ENCODE measurements around the gene CALD1.

CALD1 gene

DNA sequence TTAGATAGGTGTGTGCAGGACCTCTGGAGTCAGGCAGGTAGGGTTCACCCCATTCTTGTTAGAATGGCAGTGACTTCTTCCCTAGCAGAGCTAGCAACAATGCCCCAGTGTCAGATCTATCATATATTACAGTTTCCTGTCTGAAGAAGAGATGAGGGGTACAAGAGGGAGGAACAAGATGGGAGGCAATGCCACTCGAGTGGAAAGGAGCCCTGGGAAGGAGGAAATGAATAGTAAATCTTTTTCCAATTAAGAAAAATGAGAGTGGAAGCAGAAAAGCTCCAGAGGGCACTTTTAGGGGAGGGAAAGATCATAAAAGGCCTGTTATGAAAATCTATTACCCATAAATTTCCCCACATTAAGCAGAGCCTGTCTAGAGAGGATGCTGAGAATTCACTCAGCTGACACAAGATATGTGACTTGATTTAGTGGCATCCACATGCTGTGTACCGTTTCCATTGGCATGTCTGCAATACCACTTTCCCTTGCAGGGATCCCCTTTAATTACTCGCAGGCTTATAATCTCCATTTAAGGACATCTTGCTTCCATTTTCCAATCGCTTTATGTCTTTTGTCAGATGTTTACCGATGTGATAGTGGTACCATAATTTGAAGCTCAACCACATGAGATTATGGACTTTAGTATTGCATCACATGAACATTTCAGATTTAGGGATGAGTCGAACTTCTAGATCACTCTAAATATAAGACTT, 136.9 kb downstream of the CALD1 start:
- Histone ChIP-seq H3K27me3 (no peaks in the 10 kb centered on the region), H3K4me1 (ENCODE audit: control insufficient read depth in 1 of 2, insufficient read depth in 1 of 2, low read depth in 1 of 2, low read length in 1 of 2) (no peaks in the 10 kb centered on the region), H3K9me3 (no peaks in the 10 kb centered on the region), H3K27ac (no peak overlapping the region), H3K36me3 (no peaks in the 10 kb centered on the region), H3K4me3 (ENCODE audit: low read depth in 1 of 2, low read length in 1 of 2) (no peak overlapping the region)
- TF ChIP-seq, protein P1, sequence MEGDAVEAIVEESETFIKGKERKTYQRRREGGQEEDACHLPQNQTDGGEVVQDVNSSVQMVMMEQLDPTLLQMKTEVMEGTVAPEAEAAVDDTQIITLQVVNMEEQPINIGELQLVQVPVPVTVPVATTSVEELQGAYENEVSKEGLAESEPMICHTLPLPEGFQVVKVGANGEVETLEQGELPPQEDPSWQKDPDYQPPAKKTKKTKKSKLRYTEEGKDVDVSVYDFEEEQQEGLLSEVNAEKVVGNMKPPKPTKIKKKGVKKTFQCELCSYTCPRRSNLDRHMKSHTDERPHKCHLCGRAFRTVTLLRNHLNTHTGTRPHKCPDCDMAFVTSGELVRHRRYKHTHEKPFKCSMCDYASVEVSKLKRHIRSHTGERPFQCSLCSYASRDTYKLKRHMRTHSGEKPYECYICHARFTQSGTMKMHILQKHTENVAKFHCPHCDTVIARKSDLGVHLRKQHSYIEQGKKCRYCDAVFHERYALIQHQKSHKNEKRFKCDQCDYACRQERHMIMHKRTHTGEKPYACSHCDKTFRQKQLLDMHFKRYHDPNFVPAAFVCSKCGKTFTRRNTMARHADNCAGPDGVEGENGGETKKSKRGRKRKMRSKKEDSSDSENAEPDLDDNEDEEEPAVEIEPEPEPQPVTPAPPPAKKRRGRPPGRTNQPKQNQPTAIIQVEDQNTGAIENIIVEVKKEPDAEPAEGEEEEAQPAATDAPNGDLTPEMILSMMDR (IDR thresholded peaks at IDR 0.05), result no peak

DNA sequence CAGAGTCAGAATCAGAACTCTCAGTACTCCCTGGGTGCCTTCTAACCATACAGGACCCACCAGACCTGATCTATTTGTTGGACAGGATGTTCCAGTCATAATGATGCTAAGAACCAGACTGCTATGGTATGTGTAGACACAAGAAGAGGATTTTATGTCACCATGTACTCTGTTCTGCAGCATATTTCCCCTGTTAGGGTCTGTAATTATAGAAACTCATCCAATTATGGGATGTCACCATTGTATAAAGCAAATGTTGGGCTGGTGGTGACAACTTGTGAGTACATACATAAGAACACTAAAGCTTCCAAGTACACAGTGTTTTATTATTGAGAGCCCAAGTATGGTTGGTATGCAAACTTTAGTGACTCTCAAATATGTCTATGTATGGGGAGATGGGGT, 139.8 kb downstream of the CALD1 start:
- Histone ChIP-seq H3K27me3 (no peaks in the 10 kb centered on the region), H3K9me3 (no peaks in the 10 kb centered on the region), H3K36me3 (no peaks in the 10 kb centered on the region), H3K27ac (no peak overlapping the region), H3K4me1 (ENCODE audit: control insufficient read depth in 1 of 2, insufficient read depth in 1 of 2, low read depth in 1 of 2, low read length in 1 of 2) (no peaks in the 10 kb centered on the region), H3K4me3 (ENCODE audit: low read depth in 1 of 2, low read length in 1 of 2) (no peak overlapping the region)
- TF ChIP-seq, protein P1 (IDR thresholded peaks at IDR 0.05), result no peak

DNA sequence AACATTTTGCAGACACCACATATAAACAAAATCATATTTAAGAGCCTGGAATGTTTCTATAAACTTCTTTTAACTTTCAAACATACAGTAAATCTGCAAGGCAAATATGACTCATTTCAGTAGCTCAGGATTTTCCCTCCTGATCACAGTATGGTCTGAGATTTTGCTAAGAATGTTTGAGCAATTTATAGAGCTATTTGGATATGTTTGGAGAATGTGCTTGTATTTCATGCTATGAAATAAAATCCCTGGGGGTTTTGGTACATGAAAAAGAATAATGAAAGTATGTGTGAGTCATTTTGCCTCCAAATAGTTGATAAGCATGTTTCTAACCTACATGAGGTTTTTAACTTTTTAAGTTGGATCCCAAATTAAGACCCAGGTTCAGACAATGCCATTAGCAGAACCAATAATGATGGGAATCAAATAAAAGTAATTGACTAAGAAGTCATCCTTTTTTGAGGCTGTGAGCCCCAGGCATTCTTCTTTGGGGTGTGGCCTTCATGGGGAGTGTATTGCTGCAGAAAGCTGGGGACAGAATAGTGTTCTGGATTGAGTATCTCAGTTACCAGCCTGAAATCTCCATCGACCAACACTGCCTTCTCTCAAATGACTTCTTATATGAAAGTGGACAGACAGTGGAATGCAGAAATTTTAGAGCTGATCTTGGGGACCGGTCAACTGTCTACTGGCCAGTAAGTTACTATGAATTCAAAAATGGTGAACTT, 140.8 kb downstream of the CALD1 start:
- Histone ChIP-seq H3K9me3 (no peaks in the 10 kb centered on the region), H3K27ac (no peak overlapping the region), H3K36me3 (no peaks in the 10 kb centered on the region), H3K4me3 (ENCODE audit: low read depth in 1 of 2, low read length in 1 of 2) (no peak overlapping the region), H3K27me3 (no peaks in the 10 kb centered on the region), H3K4me1 (ENCODE audit: control insufficient read depth in 1 of 2, insufficient read depth in 1 of 2, low read depth in 1 of 2, low read length in 1 of 2) (no peaks in the 10 kb centered on the region)
- TF ChIP-seq, protein P1 (IDR thresholded peaks at IDR 0.05), result no peak

DNA sequence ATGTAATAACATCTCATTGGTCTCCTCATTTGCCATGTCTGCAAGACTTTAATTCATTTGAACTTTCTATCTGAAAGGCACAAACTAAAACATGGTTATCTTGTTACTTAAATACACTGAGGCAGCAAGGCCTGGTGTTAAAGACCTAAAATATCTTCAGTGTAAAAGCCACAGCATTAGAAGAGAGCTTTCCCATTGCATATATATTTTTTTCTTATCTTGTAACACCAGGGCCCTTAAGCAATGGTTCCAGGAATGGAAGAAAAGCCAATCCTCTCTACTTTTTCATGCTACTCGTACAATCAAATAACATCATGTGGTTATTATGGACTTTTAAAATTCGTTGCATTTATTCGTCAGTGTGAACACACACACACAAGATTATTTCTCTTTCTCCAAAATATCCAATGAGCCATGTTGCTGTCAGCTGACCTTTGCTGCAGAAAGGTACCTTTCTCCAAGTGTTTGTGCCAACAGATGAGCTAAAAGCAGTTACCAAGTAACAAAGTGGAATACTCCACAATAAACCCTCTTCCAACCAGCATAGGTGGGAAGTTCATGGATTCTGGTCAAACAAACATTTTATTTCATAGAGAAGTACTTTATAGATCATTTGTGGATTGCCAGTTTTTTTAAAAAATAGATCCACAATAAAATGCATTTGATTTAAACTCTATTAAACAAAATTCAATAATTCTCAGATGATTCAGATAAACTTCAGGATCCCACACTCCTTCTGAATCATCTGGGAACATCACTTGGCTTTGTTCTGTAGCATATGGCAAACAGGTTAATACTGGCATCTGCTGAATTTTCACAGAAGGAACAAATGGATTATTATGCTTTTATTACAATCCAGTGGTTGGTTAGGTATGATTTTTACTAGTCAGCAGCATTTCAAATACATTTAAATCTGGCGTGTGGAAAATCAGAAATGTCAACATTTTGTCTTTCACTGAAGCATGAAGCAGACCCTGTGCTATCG, 143.6 kb downstream of the CALD1 start:
- no peaks in the 10 kb centered on the region for H3K4me1 ChIP-seq (ENCODE audit: control insufficient read depth in 1 of 2, insufficient read depth in 1 of 2, low read depth in 1 of 2, low read length in 1 of 2)
- no peaks in the 10 kb centered on the region for H3K9me3 ChIP-seq
- H3K27me3 ChIP-seq, result no peaks in the 10 kb centered on the region
- TF ChIP-seq, protein P1 (IDR thresholded peaks at IDR 0.05), result no peak
- no peak overlapping the region for H3K27ac ChIP-seq
- no peaks in the 10 kb centered on the region for H3K36me3 ChIP-seq
- H3K4me3 ChIP-seq (ENCODE audit: low read depth in 1 of 2, low read length in 1 of 2), result no peak overlapping the region

DNA sequence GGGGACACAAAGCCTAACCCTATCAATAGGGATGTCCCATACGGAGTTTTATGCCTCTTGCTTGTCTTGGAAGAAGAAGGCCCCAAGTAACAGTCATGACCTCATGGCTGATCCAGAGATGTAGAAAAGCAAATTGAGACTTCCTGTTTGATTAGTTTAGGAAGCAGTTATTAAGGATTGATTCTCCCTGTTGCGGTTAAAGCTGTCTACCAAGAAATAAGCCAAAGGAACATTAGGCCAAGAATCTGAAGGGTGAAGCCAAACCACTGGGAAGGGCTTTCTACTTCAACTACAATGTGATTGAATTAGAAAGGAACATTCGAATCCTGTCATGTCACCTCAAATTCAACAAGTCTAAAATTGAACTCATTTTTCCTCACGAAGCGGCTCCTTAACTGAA, 146.3 kb downstream of the CALD1 start:
- H3K36me3 ChIP-seq, result no peaks in the 10 kb centered on the region
- TF ChIP-seq, protein P1 (IDR thresholded peaks at IDR 0.05), result no peak
- H3K4me3 ChIP-seq (ENCODE audit: low read depth in 1 of 2, low read length in 1 of 2), result no peak overlapping the region
- H3K9me3 ChIP-seq, result no peaks in the 10 kb centered on the region
- H3K27ac ChIP-seq, result no peak overlapping the region
- H3K27me3 ChIP-seq, result no peaks in the 10 kb centered on the region
- no peaks in the 10 kb centered on the region for H3K4me1 ChIP-seq (ENCODE audit: control insufficient read depth in 1 of 2, insufficient read depth in 1 of 2, low read depth in 1 of 2, low read length in 1 of 2)

Data from neutrophil (primary cell).